HG02943 (cell line): Measurements from ENCODE around the gene HUS1B.
"Not testable (repeated sequence)": the region's sequence is repeated elsewhere in the genome, so short reads cannot be mapped to it uniquely, and the experiment has no call there.

Source experiments
- ATAC-seq: cut with Tn5 transposase; IDR thresholded peaks from one replicate; pipeline ENCODE4 v1.9.1; 2021; ENCODE audit warnings: mild to moderate bottlenecking, low read depth, moderate library complexity; ENCODE audit not compliant: unreplicated experiment

Gene HUS1B

GRCh38 chr6:656460-657252, at the start of gene HUS1B:
Gene HUS1B, minus strand, starts transcription at chr6:657100. Its CDS starts 156 bp downstream, at chr6:656944.
- ATAC-seq = no peak

GRCh38 chr6:706146-706545, 49.2 kb upstream of the HUS1B start:
- no peak for ATAC-seq

- no peak for ATAC-seq
Observed at GRCh38 chr6:705047-705446, 48.1 kb upstream of the HUS1B start.

- no peak for ATAC-seq
Observed at GRCh38 chr6:704046-704445, 47.1 kb upstream of the HUS1B start.

- no peak for ATAC-seq
Observed at GRCh38 chr6:703552-703951, 46.7 kb upstream of the HUS1B start.

- ATAC-seq = no peak
Observed at GRCh38 chr6:701700-702479, 45.0 kb upstream of the HUS1B start.

- no peak for ATAC-seq
Observed at GRCh38 chr6:701215-701614, 44.3 kb upstream of the HUS1B start.

- no peak for ATAC-seq
Observed at GRCh38 chr6:700490-700889, 43.6 kb upstream of the HUS1B start.

- no peak for ATAC-seq
Observed at GRCh38 chr6:699319-699718, 42.4 kb upstream of the HUS1B start.

- not testable (repeated sequence) for ATAC-seq
Observed at GRCh38 chr6:694431-695126, 37.7 kb upstream of the HUS1B start.

GRCh38 chr6:693723-694009, 36.8 kb upstream of the HUS1B start:
- no peak for ATAC-seq

- peak; percentile 82 for ATAC-seq
Observed at GRCh38 chr6:692858-693722, 36.2 kb upstream of the HUS1B start, which contains the start of gene EXOC2. Gene EXOC2, minus strand, starts transcription at chr6:693139. Its CDS starts 55,321 bp downstream, at chr6:637818.

GRCh38 chr6:692356-692851, 35.5 kb upstream of the HUS1B start:
- ATAC-seq = peak; percentile 80

GRCh38 chr6:689223-689622, 32.3 kb upstream of the HUS1B start:
- no peak for ATAC-seq

GRCh38 chr6:686497-686896, 29.6 kb upstream of the HUS1B start:
- ATAC-seq = no peak

GRCh38 chr6:684831-685636, 28.1 kb upstream of the HUS1B start:
- peak; percentile 56 for ATAC-seq

- no peak for ATAC-seq
Observed at GRCh38 chr6:683742-684440, 27.0 kb upstream of the HUS1B start.

- ATAC-seq = no peak
Observed at GRCh38 chr6:680666-681340, 23.9 kb upstream of the HUS1B start.
